Urinary bladder (tissue), 4 donors: ENCODE measurements around the gene LIPG. TPM values are rescaled to one million over a fixed set of nuclear protein-coding genes. Genes with fewer than 3 reads are reported as not detected.

Source experiments
- DNase-seq: peaks from one replicate; pipeline ENCODE4 v3.0.0-alpha.2; 2015; ENCODE audit errors: extremely low spot score
- H3K27ac ChIP-seq: one replicate; pipeline ENCODE4 v1.5.1; 2013; ENCODE audit warnings: low read depth, mild to moderate bottlenecking, moderate library complexity
- H3K36me3 ChIP-seq: one replicate; pipeline ENCODE4 v1.6.1; 2013; ENCODE audit warnings: mild to moderate bottlenecking, moderate library complexity; ENCODE audit not compliant: insufficient read depth
- H3K4me1 ChIP-seq: one replicate; pipeline ENCODE4 v1.6.1; 2013; ENCODE audit warnings: mild to moderate bottlenecking, moderate library complexity; ENCODE audit not compliant: insufficient read depth
- H3K4me3 ChIP-seq: one replicate; pipeline ENCODE4 v1.5.1; 2013; ENCODE audit warnings: low read depth, low read length
- WGBS: extraction: QIAGEN DNeasy Blood & Tissue Kit; methylation state at CpG from one replicate; pipeline ENCODE4 v1.1.7; 2013; 5-methylcytosine and 5-hydroxymethylcytosine counted together
- polyA plus RNA-seq: library from polyadenylated mRNA; stranded (reverse); fragments of 200-250 nt; gene quantifications from one replicate; pipeline ENCODE4 v1.2.3, GENCODE V29; 2013
- total RNA-seq: library from RNA; depleted of rRNA; stranded (reverse); fragments of >200 nt; gene quantifications from one replicate; pipeline ENCODE4 v1.2.3, GENCODE V29; 2014
- donor health status: healthy with polysubstance abuse.
- donor health status: healthy.

Gene LIPG
- total and polyA plus RNA-seq, 2 donors = 0.85 to 5.0 TPM

DNA sequence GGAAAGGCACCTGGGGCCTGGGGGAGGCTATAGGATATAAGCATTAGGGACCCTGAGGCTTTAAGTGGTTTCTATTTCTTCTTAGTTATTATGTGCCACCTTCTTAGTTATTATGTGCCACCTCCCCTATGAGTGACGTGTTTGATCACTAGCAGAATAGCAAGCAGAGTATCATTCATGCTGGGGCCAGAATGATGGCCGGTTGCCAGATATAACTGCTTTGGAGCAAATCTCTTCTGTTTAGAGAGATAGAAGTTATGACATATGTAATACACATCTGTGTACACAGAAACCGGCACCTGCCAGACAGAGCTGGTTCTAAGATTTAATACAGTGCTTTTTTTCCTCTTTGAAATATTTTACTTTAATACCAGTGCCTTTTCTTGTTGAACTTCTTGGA is 29.4 kb downstream of the LIPG start:
- Histone ChIP-seq H3K27ac (no peak overlapping the region), H3K4me3 (no peak overlapping the region), H3K4me1 (no peaks in the 10 kb centered on the region), H3K36me3 (no peaks in the 10 kb centered on the region)
- WGBS = 64% methylated on average over 3 of the region's 3 CpGs
- no peak for DNase-seq

DNA sequence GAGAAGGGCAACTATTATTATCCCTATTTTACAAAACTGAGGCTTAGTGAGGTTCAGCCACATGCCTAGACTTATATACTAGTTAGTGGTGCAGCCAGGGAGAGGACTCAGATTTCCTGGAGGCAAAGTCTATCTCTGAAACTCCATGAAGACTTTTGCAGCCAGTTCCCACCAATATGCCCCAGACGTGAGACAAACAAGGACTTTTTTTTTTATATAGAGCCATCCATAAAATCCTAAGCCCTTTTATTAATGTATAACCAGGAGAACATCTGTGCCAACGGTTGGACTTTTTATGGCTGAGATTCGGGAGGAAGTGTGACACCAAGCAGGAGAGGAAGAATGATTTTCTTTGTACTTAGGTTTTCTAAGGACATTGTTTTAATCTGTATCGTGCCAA is 29.9 kb downstream of the LIPG start:
- 42% methylated on average over 4 of the region's 4 CpGs for WGBS

DNA sequence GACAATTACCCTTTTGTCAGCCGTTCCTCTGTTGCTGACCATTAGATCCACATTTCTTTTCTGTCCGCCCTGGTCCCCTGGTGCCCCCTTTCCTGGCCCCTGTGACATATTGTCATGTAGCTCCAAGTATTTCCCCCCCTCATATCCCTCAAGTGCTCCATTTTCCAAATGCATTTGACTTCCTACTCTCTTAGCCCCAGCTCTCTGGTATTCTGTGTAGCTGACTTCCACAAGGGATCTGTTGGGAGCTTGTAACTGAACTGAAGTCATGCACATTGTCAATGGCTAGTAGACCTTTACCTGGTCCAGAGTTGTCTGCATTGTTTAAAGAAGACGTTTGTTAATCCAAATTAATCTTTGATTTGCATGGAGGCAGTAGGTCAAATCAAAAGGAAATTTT is 34.8 kb downstream of the LIPG start:
- no peak for DNase-seq
- Histone ChIP-seq H3K4me3 (no peak overlapping the region), H3K36me3 (no peaks in the 10 kb centered on the region), H3K27ac (no peak overlapping the region), H3K4me1 (no peaks in the 10 kb centered on the region)
- WGBS = 75% methylated on average over 3 of the region's 3 CpGs

More for the DNA sequence above, 29.9 kb downstream of the LIPG start:
- H3K27ac ChIP-seq = no peak overlapping the region
- no peak for DNase-seq
- H3K4me3 ChIP-seq = no peak overlapping the region
- no peaks in the 10 kb centered on the region for H3K4me1 ChIP-seq
- H3K36me3 ChIP-seq = no peaks in the 10 kb centered on the region

DNA sequence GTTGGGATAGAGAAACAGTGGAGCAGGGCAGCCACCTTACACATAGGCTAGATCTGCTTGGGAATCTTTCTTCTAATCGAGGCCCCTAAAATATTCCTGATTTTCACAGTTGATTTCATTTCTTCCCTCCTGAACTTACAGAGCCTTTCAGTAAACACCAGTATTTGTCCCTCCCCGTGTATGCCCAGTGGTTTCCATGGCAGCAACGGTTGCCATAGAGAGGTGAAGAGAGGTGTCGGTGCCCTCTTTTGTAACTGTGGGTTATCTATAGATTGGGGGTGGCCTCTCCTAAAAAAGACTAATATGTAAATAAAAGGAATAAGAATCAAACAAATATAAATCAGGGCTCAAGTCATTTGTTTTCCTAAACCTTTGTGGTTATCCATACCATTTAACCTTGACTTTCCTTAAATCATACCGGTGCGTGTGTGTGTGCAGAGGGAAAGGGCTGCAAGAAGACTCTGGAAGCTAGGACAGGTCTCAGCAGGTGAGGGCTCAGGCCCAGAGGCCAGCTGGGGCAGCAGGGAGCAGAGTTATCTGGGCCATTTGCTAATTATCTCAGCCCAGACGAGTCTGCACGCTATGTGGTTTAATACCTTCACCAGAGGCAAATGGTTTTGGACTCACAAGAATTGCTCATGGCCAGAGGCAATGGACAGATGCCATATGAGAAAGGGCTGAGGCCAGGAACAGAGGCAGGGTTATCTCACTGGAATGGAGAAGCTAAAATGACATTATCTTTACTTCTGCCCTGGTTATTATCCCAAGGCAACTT is 35.5 kb downstream of the LIPG start:
- no peaks in the 10 kb centered on the region for H3K4me1 ChIP-seq
- WGBS = 69% methylated on average over 8 of the region's 8 CpGs
- H3K36me3 ChIP-seq = no peaks in the 10 kb centered on the region
- H3K27ac ChIP-seq = no peak overlapping the region
- H3K4me3 ChIP-seq = no peak overlapping the region
- no peak for DNase-seq

DNA sequence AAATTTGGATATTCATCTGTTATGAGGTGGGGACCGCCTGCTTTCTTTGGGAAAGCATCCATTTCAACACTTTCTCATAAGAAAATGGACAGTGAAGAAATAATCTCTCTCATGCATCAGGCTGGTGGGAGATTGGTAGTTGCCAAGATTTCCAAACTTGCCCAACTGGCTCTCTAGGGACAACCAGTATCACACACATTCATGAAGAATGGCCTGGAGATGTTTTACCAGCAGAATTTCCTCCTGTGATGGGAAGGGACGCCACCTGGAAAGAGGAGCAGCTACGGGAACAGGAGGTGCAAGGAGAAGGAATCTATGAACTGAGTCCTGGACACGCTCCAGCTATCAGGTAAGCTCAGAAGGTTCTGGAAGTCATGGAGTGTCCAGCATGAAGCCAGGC is 39.4 kb downstream of the LIPG start:
- WGBS = 95% methylated on average over 4 of the region's 4 CpGs
- DNase-seq = no peak
- H3K36me3 ChIP-seq = no peaks in the 10 kb centered on the region
- no peaks in the 10 kb centered on the region for H3K4me1 ChIP-seq
- H3K27ac ChIP-seq = no peak overlapping the region
- no peak overlapping the region for H3K4me3 ChIP-seq

DNA sequence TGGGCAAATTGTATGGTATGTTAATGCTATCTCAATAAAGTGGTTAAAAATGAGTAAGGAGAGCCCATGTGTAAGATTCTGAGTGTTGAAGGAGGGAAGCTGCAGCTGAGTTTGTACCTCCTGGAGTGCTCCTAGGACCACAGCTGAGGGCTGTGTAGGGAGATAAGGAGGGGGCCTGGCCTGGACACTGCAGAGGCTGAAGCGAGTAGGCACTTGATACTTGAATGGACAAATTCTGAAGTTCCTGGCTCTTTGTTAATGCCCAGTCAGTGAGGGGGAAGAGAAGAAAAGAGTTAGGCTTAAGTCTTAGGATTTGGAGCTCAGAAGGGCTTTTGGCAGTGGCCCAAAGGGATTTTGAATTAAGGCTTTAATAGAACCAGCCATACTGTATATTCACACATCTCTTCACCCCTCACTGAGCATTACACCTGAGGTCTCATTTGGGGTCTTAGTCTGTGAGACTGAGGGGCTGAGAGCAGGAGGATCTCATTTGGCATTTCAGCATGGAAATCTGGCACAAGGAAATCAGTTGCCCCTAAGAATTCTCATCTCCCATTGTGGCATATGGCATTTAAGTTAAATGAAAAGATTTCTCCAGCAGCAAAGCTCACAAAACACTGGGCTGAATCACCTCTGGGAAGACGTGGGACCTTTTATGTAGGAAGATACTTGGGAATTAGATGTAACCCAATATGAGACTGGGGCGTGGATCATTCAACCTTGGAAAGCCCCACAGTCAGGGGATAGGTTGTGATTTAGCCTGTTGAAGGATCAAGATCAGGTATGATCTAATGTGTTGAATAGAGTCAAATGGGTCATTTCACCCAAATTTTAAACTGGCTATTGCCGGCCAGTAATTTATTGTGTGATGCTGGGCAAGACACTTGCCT is 46.8 kb downstream of the LIPG start:
- H3K4me1 ChIP-seq = no peaks in the 10 kb centered on the region
- no peak overlapping the region for H3K27ac ChIP-seq
- H3K4me3 ChIP-seq = no peak overlapping the region
- no peaks in the 10 kb centered on the region for H3K36me3 ChIP-seq
- no peak for DNase-seq
- WGBS = 92% methylated on average over 4 of the region's 4 CpGs

DNA sequence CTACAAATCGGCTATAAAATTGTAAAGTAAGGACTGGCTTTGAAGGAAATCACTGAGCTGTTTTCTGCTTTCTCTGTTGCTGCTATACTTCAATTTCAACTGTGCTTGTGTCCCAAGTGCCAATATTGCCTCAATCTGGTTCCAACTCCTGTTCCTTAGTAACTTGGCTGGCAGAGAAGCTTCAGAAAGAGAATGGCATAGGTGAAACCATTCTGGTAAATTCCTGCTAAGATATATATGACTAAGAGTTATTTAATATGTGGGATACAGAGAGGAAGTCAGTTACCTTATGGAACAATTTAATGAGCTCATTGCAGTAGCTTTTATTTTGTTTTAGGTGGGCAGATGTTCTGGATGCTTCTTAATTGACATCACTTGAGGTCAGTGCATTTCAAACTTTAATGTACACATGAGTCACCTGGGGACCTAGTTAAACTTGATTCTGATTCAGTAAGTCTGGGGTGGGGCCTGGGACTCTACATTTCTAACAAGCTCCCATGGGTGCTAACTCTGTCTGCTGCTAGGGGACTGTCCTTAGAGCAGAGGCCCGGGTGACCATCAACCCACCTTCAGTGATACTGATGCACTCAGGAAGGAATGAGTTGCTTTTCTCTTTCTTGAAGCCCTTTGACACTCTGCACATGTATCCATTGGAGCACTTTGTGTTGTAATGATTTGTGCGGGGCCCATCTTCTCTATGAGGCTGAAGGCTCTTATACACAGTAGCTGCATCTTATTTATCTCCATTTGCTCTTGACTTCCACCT is 47.6 kb downstream of the LIPG start:
- 88% methylated on average over 3 of the region's 3 CpGs for WGBS
- Histone ChIP-seq H3K27ac (no peak overlapping the region), H3K4me3 (no peak overlapping the region), H3K36me3 (no peaks in the 10 kb centered on the region), H3K4me1 (no peaks in the 10 kb centered on the region)
- DNase-seq = no peak

DNA sequence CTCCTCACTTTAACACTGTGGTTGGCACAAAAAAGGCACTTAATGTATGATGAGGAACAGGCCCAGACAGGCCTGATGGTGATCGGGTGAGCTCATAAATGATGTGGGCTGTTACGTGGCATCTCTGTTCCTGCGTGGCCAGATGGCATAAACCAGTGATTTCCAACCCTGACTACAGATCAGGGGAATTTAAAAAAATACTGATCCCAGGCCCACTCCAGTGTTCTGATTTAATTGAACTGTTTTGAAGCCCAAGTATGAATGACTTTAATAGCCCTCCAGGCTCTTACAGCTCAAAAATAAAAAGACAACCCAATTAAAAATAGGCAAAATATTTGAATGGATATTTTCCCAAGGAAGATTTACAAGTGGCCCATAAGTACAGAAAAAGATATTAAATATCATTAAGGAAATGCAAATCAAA is 48.2 kb downstream of the LIPG start:
- H3K27ac ChIP-seq = no peak overlapping the region
- whole genome bisulfite sequencing = 91% methylated on average over 3 of the region's 3 CpGs
- no peak for DNase-seq

DNA sequence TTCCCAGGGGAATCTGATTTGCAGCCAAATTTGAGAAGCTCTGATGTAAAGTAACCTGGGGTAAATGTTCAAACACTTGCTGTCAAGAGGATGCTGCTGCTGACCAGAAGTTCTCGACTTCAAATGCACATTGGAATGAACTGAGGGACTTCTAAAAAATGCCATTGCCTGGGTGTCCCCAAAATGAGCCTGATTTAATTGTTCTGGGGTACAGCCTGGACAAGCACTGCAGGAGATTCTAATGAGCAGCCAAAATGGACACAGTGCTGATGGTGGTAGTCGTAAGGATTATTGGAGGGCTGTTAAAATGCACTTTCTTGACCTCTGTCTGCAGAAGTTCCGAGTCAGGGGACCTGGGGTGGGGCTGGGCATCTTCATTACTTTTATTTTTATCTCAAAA is 49.5 kb downstream of the LIPG start:
- no peak overlapping the region for H3K4me3 ChIP-seq
- H3K4me1 ChIP-seq = no peaks in the 10 kb centered on the region
- no peak overlapping the region for H3K27ac ChIP-seq
- H3K36me3 ChIP-seq = no peaks in the 10 kb centered on the region
- WGBS = 85% methylated on average over 3 of the region's 3 CpGs
- DNase-seq = no peak

More for the DNA sequence above, 48.2 kb downstream of the LIPG start:
- no peaks in the 10 kb centered on the region for H3K4me1 ChIP-seq
- H3K4me3 ChIP-seq = no peak overlapping the region
- H3K36me3 ChIP-seq = no peaks in the 10 kb centered on the region

DNA sequence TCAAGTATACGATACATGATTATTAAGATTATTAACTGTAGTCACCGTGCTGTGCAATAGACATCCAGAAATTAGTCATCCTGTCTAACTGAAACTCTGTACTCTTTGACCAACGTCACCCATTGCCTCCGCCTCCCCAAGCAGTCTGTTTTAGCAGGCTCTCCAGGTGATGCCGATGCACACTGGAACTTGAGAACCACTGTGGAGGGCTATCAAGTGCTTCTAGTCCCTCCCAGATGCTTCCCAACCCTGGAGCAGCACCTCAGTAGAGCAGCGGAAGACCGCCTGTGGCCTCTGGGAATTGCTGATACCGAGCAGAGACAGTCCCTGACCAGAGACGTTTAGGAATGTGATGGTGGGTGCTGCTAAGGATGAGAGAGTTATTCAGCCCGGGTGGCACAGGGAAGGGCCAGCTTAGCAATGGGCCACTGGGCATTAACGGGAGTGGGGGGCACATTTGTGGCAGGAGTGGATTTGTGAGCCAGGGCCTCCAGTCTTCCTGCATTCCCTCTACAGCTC is 50.7 kb downstream of the LIPG start:
- Histone ChIP-seq H3K27ac (no peak overlapping the region), H3K4me3 (no peak overlapping the region), H3K36me3 (no peaks in the 10 kb centered on the region), H3K4me1 (no peaks in the 10 kb centered on the region)
- no peak for DNase-seq
- 84% methylated on average over 11 of the region's 11 CpGs for WGBS

DNA sequence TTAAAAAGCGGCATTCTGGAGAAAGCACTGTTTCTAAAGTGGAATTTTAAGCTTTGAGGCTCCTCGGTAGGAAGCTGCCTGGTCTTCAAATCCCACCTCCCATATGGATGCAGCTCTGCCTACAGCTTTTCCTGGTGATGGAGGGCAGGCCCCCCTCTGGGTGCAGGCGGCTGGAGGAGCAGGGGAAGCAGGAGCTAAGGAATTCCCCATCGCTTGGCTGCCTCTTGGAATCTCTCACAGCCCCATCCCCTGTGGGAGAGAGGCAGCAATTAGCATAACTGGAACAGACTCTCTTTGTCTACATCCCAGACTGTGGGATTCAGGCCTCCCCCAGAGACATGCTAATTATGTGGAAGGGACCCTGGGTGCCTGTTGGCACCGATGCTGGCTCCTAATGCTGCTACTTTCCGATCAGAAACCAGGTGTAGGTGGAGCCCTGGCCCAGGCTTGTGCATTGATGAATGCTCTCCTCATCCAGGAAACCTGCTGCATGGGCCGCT is 51.3 kb downstream of the LIPG start:
- Histone ChIP-seq H3K27ac (no peak overlapping the region), H3K4me1 (peaks cover 1% of the 10 kb centered on the region), H3K4me3 (no peak overlapping the region), H3K36me3 (no peaks in the 10 kb centered on the region)
- DNase-seq = no peak
- WGBS = 69% methylated on average over 7 of the region's 7 CpGs

DNA sequence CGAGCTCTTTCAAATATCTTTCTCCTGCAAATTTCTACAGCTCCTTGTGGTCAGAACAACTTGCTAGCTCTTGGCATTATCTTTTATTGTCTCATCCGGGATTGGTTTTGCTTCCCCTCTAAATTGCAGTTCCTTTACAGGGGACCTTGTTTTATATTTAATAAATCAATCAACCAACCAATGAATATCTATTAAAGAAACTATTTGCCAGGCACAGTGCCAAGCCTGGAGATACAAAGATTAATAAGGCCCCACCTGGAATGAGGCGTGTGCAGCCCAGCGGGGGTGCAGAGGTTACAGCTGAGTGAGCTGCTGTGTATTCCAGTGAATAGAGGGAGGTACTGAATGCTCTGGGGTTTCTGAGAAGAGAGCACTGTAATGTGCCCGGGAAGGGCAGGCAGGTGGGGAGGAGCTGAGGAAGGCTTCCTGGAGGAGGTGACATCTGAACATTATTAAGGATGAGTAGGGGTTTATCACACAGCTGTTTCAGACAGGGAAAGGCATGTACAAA is 51.8 kb downstream of the LIPG start:
- WGBS = 55% methylated on average over 5 of the region's 5 CpGs
- H3K36me3 ChIP-seq = no peaks in the 10 kb centered on the region
- peaks cover 1% of the 10 kb centered on the region for H3K4me1 ChIP-seq
- no peak overlapping the region for H3K4me3 ChIP-seq
- DNase-seq = peak; percentile 70
- no peak overlapping the region for H3K27ac ChIP-seq
